Endothelial cell of umbilical vein (primary cell): ENCODE data around the gene CHD5. TPM values are rescaled to one million over a fixed set of nuclear protein-coding genes. Genes with fewer than 3 reads are reported as not detected.

Experiments used
- BruUV-seq: library from RNA; stranded (reverse); fragments of 400-500 nt; replicated peaks from 2 replicates; lab custom pipeline; 2021; lab: Mats Ljungman, UMichigan
- CTCF ChIA-PET: fragments of 300-600, 350-600 bp; sonication (Branson Sonifier 250); formaldehyde crosslinking; loops from one replicate; lab custom pipeline; 2021; ENCODE audit warnings: antibody characterized with exemption, inconsistent platforms; lab: Charles Lee
- POLR2A ChIA-PET: fragments of 300-600, 350-600 bp; sonication (Branson Sonifier 250); formaldehyde crosslinking; loops from one replicate; lab custom pipeline; 2021; ENCODE audit warnings: antibody characterized with exemption, inconsistent platforms; lab: Charles Lee
- DNase-seq: peaks from one replicate; pipeline ENCODE4 v3.0.0-alpha.2; 2011; ENCODE audit warnings: low read depth, low spot score
- FAIRE-seq: peaks from 2 replicates; lab custom pipeline; 2011; peaks lifted over from hg19 to GRCh38; lab: Jason Lieb, UNC
- H2AFZ ChIP-seq: 2 replicates; pipeline ENCODE4 v1.6.0; 2012; ENCODE audit warnings: low read depth, low read length, control low read depth, inconsistent platforms
- H3K27ac ChIP-seq: 2 replicates; pipeline ENCODE4 v1.5.1; 2011; ENCODE audit warnings: low read depth, mild to moderate bottlenecking, control low read depth, low read length, moderate library complexity; ENCODE audit not compliant: insufficient read depth
- H3K27me3 ChIP-seq, 2 experiments: 2 replicates each; pipeline versions ENCODE4 v1.6.0 to v1.6.1; 2011; ENCODE audit warnings: low read length in 2 of 2, mixed read lengths in 1 of 2; ENCODE audit not compliant: control insufficient read depth in 2 of 2, insufficient read depth in 2 of 2
- H3K36me3 ChIP-seq, 2 experiments: 2 replicates in 1 of 2; 3 replicates in 1 of 2; pipeline ENCODE4 v1.5.1; 2011; ENCODE audit warnings: low read length in 2 of 2, mild to moderate bottlenecking in 1 of 2, moderate library complexity in 1 of 2; ENCODE audit not compliant: control insufficient read depth in 2 of 2, insufficient read depth in 2 of 2; ENCODE audit errors: extremely low read depth in 1 of 2
- H3K4me1 ChIP-seq: 3 replicates; pipeline ENCODE4 v1.5.1; 2011; ENCODE audit warnings: mild to moderate bottlenecking, low read length; ENCODE audit not compliant: control insufficient read depth, insufficient read depth; ENCODE audit errors: extremely low read depth
- H3K4me2 ChIP-seq: 2 replicates; pipeline ENCODE4 v1.6.1; 2011; ENCODE audit warnings: low read length, control low read depth, mixed read lengths; ENCODE audit not compliant: insufficient read depth
- H3K4me3 ChIP-seq, 3 experiments: fragments of 200-600 bp in 1 of 3; sonication (generic), shearing (Covaris generic) in 1 of 3; replicated peaks in 1 of 3; 2 replicates each; pipeline ENCODE4 v1.5.1; 2011 to 2016; ENCODE audit warnings: control low read depth in 3 of 3, low read length in 3 of 3, mild to moderate bottlenecking in 2 of 3, inconsistent platforms in 1 of 3, low read depth in 1 of 3, moderate library complexity in 1 of 3; ENCODE audit not compliant: insufficient read depth in 1 of 3
- H3K79me2 ChIP-seq: 2 replicates; pipeline ENCODE4 v1.6.0; 2012; ENCODE audit warnings: low read length, inconsistent platforms; ENCODE audit not compliant: control insufficient read depth, insufficient read depth
- H3K9ac ChIP-seq: replicated peaks from 2 replicates; pipeline ENCODE3; 2011; ENCODE audit warnings: low read length, control low read depth; ENCODE audit not compliant: insufficient read depth; ENCODE audit errors: extremely low read depth
- H3K9me1 ChIP-seq: replicated peaks from 3 replicates; pipeline ENCODE4 v1.6.0; 2011; ENCODE audit warnings: mild to moderate bottlenecking, low read length; ENCODE audit not compliant: control insufficient read depth, insufficient read depth; ENCODE audit errors: extremely low read depth
- H3K9me3 ChIP-seq: replicated peaks from 2 replicates; pipeline ENCODE4 v1.5.1; 2012; ENCODE audit warnings: low read length, inconsistent platforms; ENCODE audit not compliant: control insufficient read depth, insufficient read depth
- H4K20me1 ChIP-seq: replicated peaks from 2 replicates; pipeline ENCODE3; 2011; ENCODE audit warnings: mild to moderate bottlenecking, low read length; ENCODE audit not compliant: control insufficient read depth, insufficient read depth; ENCODE audit errors: extremely low read depth
- CTCF ChIP-seq, 2 donors: IDR thresholded peaks; 1 replicate in 1 of 2; 2 replicates in 1 of 2; pipeline ENCODE4 v1.5.1; 2011; ENCODE audit warnings: low read length in 2 of 2, mild to moderate bottlenecking in 2 of 2, moderate library complexity in 2 of 2, control low read depth in 1 of 2, inconsistent platforms in 1 of 2, low read depth in 1 of 2; ENCODE audit not compliant: insufficient read depth in 1 of 2; ENCODE audit errors: extremely low read depth in 1 of 2
- EZH2 ChIP-seq: IDR thresholded peaks from 2 replicates; pipeline ENCODE4 v1.6.1; 2012; ENCODE audit warnings: borderline replicate concordance, low read depth, mild to moderate bottlenecking, moderate library complexity, low read length, inconsistent platforms; ENCODE audit not compliant: severe bottlenecking
- FOS ChIP-seq: IDR thresholded peaks from 2 replicates; pipeline ENCODE4 v1.6.1; 2011; ENCODE audit warnings: mild to moderate bottlenecking, low read length, moderate library complexity, borderline replicate concordance; ENCODE audit not compliant: insufficient read depth
- GATA2 ChIP-seq: IDR thresholded peaks from 2 replicates; pipeline ENCODE4 v1.7.0; 2011; ENCODE audit warnings: low read depth, mild to moderate bottlenecking, moderate library complexity, mixed read lengths, low read length; ENCODE audit not compliant: insufficient read length, insufficient read depth
- JUN ChIP-seq: IDR thresholded peaks from 2 replicates; pipeline ENCODE4 v1.6.1; 2011; ENCODE audit warnings: borderline replicate concordance, low read depth; ENCODE audit not compliant: insufficient read length, insufficient read depth
- MAX ChIP-seq: IDR thresholded peaks from 2 replicates; pipeline ENCODE4 v1.6.1; 2011; ENCODE audit not compliant: insufficient read depth, insufficient read length
- MYC ChIP-seq: IDR thresholded peaks from one replicate; pipeline ENCODE4 v1.6.1; 2011; ENCODE audit warnings: mild to moderate bottlenecking, low read depth, low read length
- POLR2A ChIP-seq: IDR thresholded peaks from 2 replicates; pipeline ENCODE4 v1.6.1; 2012; ENCODE audit warnings: low read depth, mild to moderate bottlenecking, control low read depth, low read length
- POLR2AphosphoS5 ChIP-seq: IDR thresholded peaks from 2 replicates; pipeline ENCODE4 v1.6.1; 2012; ENCODE audit warnings: low read depth, mild to moderate bottlenecking, control low read depth, low read length, moderate library complexity; ENCODE audit not compliant: insufficient read depth
- dilution Hi-C: fragments of 300-500 bp; cut with MboI; formaldehyde crosslinking; loops from one replicate; pipeline ENCODE4 v1.15.0; 2019; ENCODE audit warnings: low sequenced_read_pairs; ENCODE audit not compliant: extremely low pct_ligation_motif_present
- intact Hi-C: fragments of 100-400 bp; cut with micrococcal nuclease; formaldehyde crosslinking; loops from one replicate; pipeline ENCODE4 v1.10.0; 2022
- polyA plus RNA-seq, 4 experiments: library from polyadenylated mRNA; depleted of rRNA in 3 of 4; stranded (reverse) in 3 of 4; unstranded in 1 of 4; fragments of >200 nt; gene quantifications; 2 replicates each; pipeline versions ENCODE4 v1.2.1 to v1.2.3, GENCODE V29; 2011 to 2012; ENCODE audit warnings: missing spikeins in 1 of 4
- total RNA-seq: library from RNA; stranded (reverse); gene quantifications from 2 replicates; pipeline ENCODE4 v1.2.3, GENCODE V29; 2021

The CHD5 gene
- total and polyA plus RNA-seq, 2 donors (not counting 3 experiments of a cell fraction or from before 2014, with no cell fraction given): 0.04 to 0.11 TPM

GRCh38 chr1:6143395-6143794 is 36.7 kb downstream of the CHD5 start:
- TF ChIP-seq POLR2A: no peak
- no peak for TF ChIP-seq FOS
- no peak for TF ChIP-seq EZH2
- TF ChIP-seq JUN: no peak
- TF ChIP-seq CTCF (IDR thresholded peaks at IDR 0.05; ENCODE audit: extremely low read depth in 1 of 2, insufficient read depth in 1 of 2, low read depth in 1 of 2, low read length in 2 of 2): no peak
- no peak for TF ChIP-seq GATA2
- TF ChIP-seq POLR2AphosphoS5: no peak
- no peak for TF ChIP-seq MYC
- TF ChIP-seq MAX: no peak
- Histone ChIP-seq H3K9me1 (no peaks in the 10 kb centered on the region), H3K27me3 (peaks cover 0 to 2% of the 10 kb centered on the region in 2 experiments), H3K4me1 (no peaks in the 10 kb centered on the region), H3K27ac (no peak overlapping the region), H3K4me3 (no peak overlapping the region), H3K4me2 (no peak overlapping the region), H3K9me3 (no peaks in the 10 kb centered on the region), H2AFZ (no peak overlapping the region), H3K9ac (no peak overlapping the region), H3K79me2 (no peaks in the 10 kb centered on the region), H3K36me3 (no peaks in the 10 kb centered on the region), H4K20me1 (no peaks in the 10 kb centered on the region)
- POLR2A ChIA-PET: no interaction called here
- FAIRE-seq (no peak), DNase-seq (no peak)
- CTCF ChIA-PET: no interaction called here
- dilution Hi-C loops (no loop called here), intact Hi-C loops (no loop called here)
- no TSS peak for BruUV-seq
